A204.1 (cell line): ENCODE results near the gene WNT5B.
"Not testable (repeated sequence)": the region's sequence is repeated elsewhere in the genome, so short reads cannot be mapped to it uniquely, and the experiment has no call there.

Source experiments
- FAIRE-seq: peaks from 2 replicates; lab custom pipeline; 2012; peaks lifted over from hg19 to GRCh38; lab: Jason Lieb, UNC

Gene WNT5B

GRCh38 chr12:1602706-1603105 lies 26.3 kb upstream of the WNT5B start:
- not testable (repeated sequence) for FAIRE-seq

- FAIRE-seq: no peak
Observed at GRCh38 chr12:1603269-1603993, 25.6 kb upstream of the WNT5B start.

GRCh38 chr12:1604464-1604863 lies 24.6 kb upstream of the WNT5B start:
- no peak for FAIRE-seq

GRCh38 chr12:1605129-1606020 lies 23.7 kb upstream of the WNT5B start:
- no peak for FAIRE-seq

GRCh38 chr12:1606021-1606622 lies 22.9 kb upstream of the WNT5B start:
- FAIRE-seq: no peak

- no peak for FAIRE-seq
Observed at GRCh38 chr12:1607940-1608712, 20.9 kb upstream of the WNT5B start.

- FAIRE-seq: no peak
Observed at GRCh38 chr12:1608713-1609119, 20.3 kb upstream of the WNT5B start.

- FAIRE-seq: no peak
Observed at GRCh38 chr12:1610072-1610643, 18.9 kb upstream of the WNT5B start.

GRCh38 chr12:1611803-1612572 lies 17.0 kb upstream of the WNT5B start:
- no peak for FAIRE-seq

- FAIRE-seq: no peak
Observed at GRCh38 chr12:1613860-1614259, 15.2 kb upstream of the WNT5B start.

- no peak for FAIRE-seq
Observed at GRCh38 chr12:1614360-1614759, 14.7 kb upstream of the WNT5B start.

- no peak for FAIRE-seq
Observed at GRCh38 chr12:1616233-1617066, 12.6 kb upstream of the WNT5B start.

- FAIRE-seq: no peak
Observed at GRCh38 chr12:1618489-1618888, 10.5 kb upstream of the WNT5B start.

- no peak for FAIRE-seq
Observed at GRCh38 chr12:1619159-1619558, 9.9 kb upstream of the WNT5B start.

- no peak for FAIRE-seq
Observed at GRCh38 chr12:1619587-1619986, 9.4 kb upstream of the WNT5B start.

- FAIRE-seq: no peak
Observed at GRCh38 chr12:1620092-1620491, 8.9 kb upstream of the WNT5B start.

GRCh38 chr12:1622406-1622805 lies 6.6 kb upstream of the WNT5B start:
- no peak for FAIRE-seq

GRCh38 chr12:1629338-1630132 lies 504 bp downstream of the WNT5B start:
- no peak for FAIRE-seq

- no peak for FAIRE-seq
Observed at GRCh38 chr12:1630133-1630826, 1.2 kb downstream of the WNT5B start.
